ENCODE data around the gene CST7. TPM values are rescaled to one million over a fixed set of nuclear protein-coding genes. Genes with fewer than 3 reads are reported as not detected.
A peak's percentile ranks its signal among the peaks of the same experiment; 100 is the strongest.

CST7 gene
- total RNA-seq, 1 experiment from 2014 or later: not detected

DNA sequence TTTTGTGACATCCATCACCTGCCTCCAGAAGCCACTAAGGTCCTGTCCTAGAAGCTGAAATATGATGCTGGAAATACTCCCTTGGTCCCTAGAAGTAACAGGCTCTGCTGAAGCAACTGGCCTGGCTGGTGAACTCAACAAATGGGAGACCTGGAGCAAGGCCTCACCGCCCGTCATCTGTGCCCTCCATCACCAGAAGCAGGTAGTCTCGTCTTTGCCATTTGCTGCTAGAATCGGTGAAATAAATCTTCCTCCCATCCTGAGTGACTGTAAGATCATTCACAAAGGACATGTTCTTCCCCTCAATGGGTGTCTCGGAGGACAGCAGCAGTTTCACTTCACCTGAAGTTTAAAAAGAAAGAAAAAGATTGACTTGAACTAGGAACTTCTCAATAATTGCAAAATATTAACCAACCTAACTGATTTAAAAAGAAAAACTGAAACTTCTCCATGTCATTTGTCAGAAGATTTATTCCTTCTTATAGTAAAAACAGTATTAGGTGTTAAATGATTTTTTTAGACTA lies 21.0 kb downstream of the CST7 start:
- no peak overlapping the region for H3K27ac ChIP-seq (ENCODE audit: insufficient read length, low read depth, low read length)
- no peaks in the 10 kb centered on the region for H3K79me1 ChIP-seq (ENCODE audit: insufficient read depth, low read depth, low read length, poor library complexity, severe bottlenecking)
- no peak overlapping the region for H3K9ac ChIP-seq (ENCODE audit: extremely low read depth, insufficient read length, low read length)
- WGBS (ENCODE audit: extremely low coverage, insufficient read length, low lambda C conversion rate): no CpG with 5 or more reads among the region's 5 CpGs
- no peak overlapping the region for H3K18ac ChIP-seq (ENCODE audit: insufficient read length, low read depth, low read length)
- no peaks in the 10 kb centered on the region for H3K79me2 ChIP-seq (ENCODE audit: insufficient read depth, low read length)
- peaks cover 30 to 67% (median 45%) of the 10 kb centered on the region in 3 experiments; a peak in 6 of 7 replicates for H3K36me3 Mint-ChIP-seq (ENCODE audit: insufficient read depth in 1 of 3, low read depth in 3 of 3)
- peak; percentile 4 for DNase-seq
- H3K9me3 ChIP-seq (ENCODE audit: control insufficient read depth, low read depth, low read length): no peaks in the 10 kb centered on the region
- H2BK20ac ChIP-seq (ENCODE audit: low read depth, low read length, poor library complexity, severe bottlenecking): no peak overlapping the region
- H4K91ac ChIP-seq (ENCODE audit: insufficient read length, low read depth, low read length): no peak overlapping the region
- no peak overlapping the region for H2BK15ac ChIP-seq (ENCODE audit: low read depth, low read length)
- no peak overlapping the region for H3K56ac ChIP-seq (ENCODE audit: insufficient read length, low read depth, low read length)
- no peak overlapping the region for H3T11ph ChIP-seq (ENCODE audit: low read length)
- H3K4ac ChIP-seq (ENCODE audit: low read depth, low read length): no peak overlapping the region
- H3K23me2 ChIP-seq (ENCODE audit: insufficient read length, low read depth, low read length, poor library complexity, severe bottlenecking): no peaks in the 10 kb centered on the region
- no peak overlapping the region for H3K23ac ChIP-seq (ENCODE audit: insufficient read length, low read depth, low read length)
- no peak overlapping the region for H2AK5ac ChIP-seq (ENCODE audit: insufficient read length, low read length)
- H3K14ac ChIP-seq (ENCODE audit: insufficient read depth, low read length): no peak overlapping the region
- H4K5ac ChIP-seq (ENCODE audit: insufficient read length, low read depth, low read length): no peak overlapping the region
- no peak overlapping the region for H2AFZ ChIP-seq (ENCODE audit: low read length)
- H2BK120ac ChIP-seq (ENCODE audit: low read depth, low read length, poor library complexity, severe bottlenecking): no peak overlapping the region
- H4K20me1 ChIP-seq (ENCODE audit: control insufficient read depth, insufficient read depth, insufficient read length): no peaks in the 10 kb centered on the region
- no peak overlapping the region for H3K4me2 ChIP-seq (ENCODE audit: insufficient read depth, insufficient read length, low read length)
- no peak overlapping the region for H3K27ac Mint-ChIP-seq
- no peak overlapping the region for H3K4me3 Mint-ChIP-seq
- no peaks in the 10 kb centered on the region for H3K9me3 Mint-ChIP-seq
- no peaks in the 10 kb centered on the region for H3K27me3 ChIP-seq (ENCODE audit: insufficient read depth, low read length)
- TF ChIP-seq, protein P1, sequence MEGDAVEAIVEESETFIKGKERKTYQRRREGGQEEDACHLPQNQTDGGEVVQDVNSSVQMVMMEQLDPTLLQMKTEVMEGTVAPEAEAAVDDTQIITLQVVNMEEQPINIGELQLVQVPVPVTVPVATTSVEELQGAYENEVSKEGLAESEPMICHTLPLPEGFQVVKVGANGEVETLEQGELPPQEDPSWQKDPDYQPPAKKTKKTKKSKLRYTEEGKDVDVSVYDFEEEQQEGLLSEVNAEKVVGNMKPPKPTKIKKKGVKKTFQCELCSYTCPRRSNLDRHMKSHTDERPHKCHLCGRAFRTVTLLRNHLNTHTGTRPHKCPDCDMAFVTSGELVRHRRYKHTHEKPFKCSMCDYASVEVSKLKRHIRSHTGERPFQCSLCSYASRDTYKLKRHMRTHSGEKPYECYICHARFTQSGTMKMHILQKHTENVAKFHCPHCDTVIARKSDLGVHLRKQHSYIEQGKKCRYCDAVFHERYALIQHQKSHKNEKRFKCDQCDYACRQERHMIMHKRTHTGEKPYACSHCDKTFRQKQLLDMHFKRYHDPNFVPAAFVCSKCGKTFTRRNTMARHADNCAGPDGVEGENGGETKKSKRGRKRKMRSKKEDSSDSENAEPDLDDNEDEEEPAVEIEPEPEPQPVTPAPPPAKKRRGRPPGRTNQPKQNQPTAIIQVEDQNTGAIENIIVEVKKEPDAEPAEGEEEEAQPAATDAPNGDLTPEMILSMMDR (conservative IDR thresholded peaks at IDR 0.05): no peak
- H4K8ac ChIP-seq (replicated peaks; ENCODE audit: insufficient read length, low read depth, low read length): no peak overlapping the region
- no peaks in the 10 kb centered on the region for H3K4me1 ChIP-seq (ENCODE audit: insufficient read depth, low read length)
- no peaks in the 10 kb centered on the region for H3K27me3 Mint-ChIP-seq (ENCODE audit: low read depth)
- H2BK12ac ChIP-seq (ENCODE audit: insufficient read length, low read depth, low read length): no peak overlapping the region
- H3K4me1 Mint-ChIP-seq: no peaks in the 10 kb centered on the region
- H2BK5ac ChIP-seq (ENCODE audit: insufficient read length, low read length): no peak overlapping the region
